GM12801 (cell line): ENCODE data around the gene XXYLT1.

ENCODE experiments used
- CTCF ChIP-seq: IDR thresholded peaks from one replicate; pipeline ENCODE4 v1.5.1; 2011; ENCODE audit warnings: control low read depth; ENCODE audit not compliant: insufficient read length; ENCODE audit errors: extremely low read depth

Gene XXYLT1

GRCh38 chr3:195093731-195094130 is 177.2 kb downstream of the XXYLT1 start:
- no peak for TF ChIP-seq CTCF

- no peak for TF ChIP-seq CTCF
Measured at GRCh38 chr3:195087328-195087727, 183.6 kb downstream of the XXYLT1 start.

- no peak for TF ChIP-seq CTCF
Measured at GRCh38 chr3:195086885-195087284, 184.1 kb downstream of the XXYLT1 start.

- TF ChIP-seq CTCF: no peak
Measured at GRCh38 chr3:195086341-195086740, 184.6 kb downstream of the XXYLT1 start.

GRCh38 chr3:195085356-195086130 is 185.4 kb downstream of the XXYLT1 start:
- no peak for TF ChIP-seq CTCF

- no peak for TF ChIP-seq CTCF
Measured at GRCh38 chr3:195084746-195085145, 186.2 kb downstream of the XXYLT1 start.

GRCh38 chr3:195083659-195084058 is 187.3 kb downstream of the XXYLT1 start:
- TF ChIP-seq CTCF: no peak
